Trophoblast cell (in vitro differentiated cells and primary cell): ENCODE data around the gene SULT1E1.

Source experiments
- DNase-seq, 2 donors: peaks; one replicate each; pipeline ENCODE4 v3.0.0-alpha.2; 2016
- H2AFZ ChIP-seq: 2 replicates; pipeline ENCODE4 v1.6.1; 2013; ENCODE audit warnings: low read length, moderate library complexity, mild to moderate bottlenecking; ENCODE audit not compliant: insufficient read depth, poor library complexity
- H2AK5ac ChIP-seq: 2 replicates; pipeline ENCODE4 v1.6.1; 2013; ENCODE audit warnings: mild to moderate bottlenecking, low read length
- H2BK120ac ChIP-seq: 2 replicates; pipeline ENCODE4 v1.6.1; 2013; ENCODE audit warnings: low read length, mild to moderate bottlenecking, moderate library complexity; ENCODE audit not compliant: insufficient read depth, poor library complexity
- H2BK12ac ChIP-seq: 2 replicates; pipeline ENCODE4 v1.6.1; 2013; ENCODE audit warnings: mild to moderate bottlenecking, low read length, moderate library complexity
- H2BK5ac ChIP-seq: 2 replicates; pipeline ENCODE4 v1.6.1; 2013; ENCODE audit warnings: low read length, low read depth, moderate library complexity, mild to moderate bottlenecking; ENCODE audit not compliant: poor library complexity
- H3K14ac ChIP-seq: 2 replicates; pipeline ENCODE4 v1.6.1; 2013; ENCODE audit warnings: mild to moderate bottlenecking, low read length
- H3K18ac ChIP-seq: 2 replicates; pipeline ENCODE4 v1.6.1; 2013; ENCODE audit warnings: mild to moderate bottlenecking, low read length
- H3K23ac ChIP-seq: 2 replicates; pipeline ENCODE4 v1.6.1; 2013; ENCODE audit warnings: low read length
- H3K27ac ChIP-seq: 2 replicates; pipeline ENCODE4 v1.5.1; 2013; ENCODE audit warnings: low read depth, mild to moderate bottlenecking, inconsistent platforms, low read length, moderate library complexity
- H3K27me3 ChIP-seq: 2 replicates; pipeline ENCODE4 v1.6.1; 2013; ENCODE audit warnings: inconsistent platforms, mild to moderate bottlenecking, low read length, moderate library complexity; ENCODE audit not compliant: insufficient read depth
- H3K36me3 ChIP-seq, 2 experiments: 1 replicate in 1 of 2; 2 replicates in 1 of 2; pipeline ENCODE4 v1.6.1; 2013; ENCODE audit warnings: low read length in 2 of 2, mild to moderate bottlenecking in 2 of 2, moderate library complexity in 1 of 2; ENCODE audit not compliant: insufficient read depth in 2 of 2, control insufficient read depth in 1 of 2
- H3K4ac ChIP-seq: 2 replicates; pipeline ENCODE4 v1.6.1; 2013; ENCODE audit warnings: low read depth, mild to moderate bottlenecking, low read length, moderate library complexity
- H3K4me1 ChIP-seq, 2 experiments: 1 replicate in 1 of 2; 2 replicates in 1 of 2; pipeline ENCODE4 v1.6.1; 2013; ENCODE audit warnings: low read length in 2 of 2, mild to moderate bottlenecking in 2 of 2, moderate library complexity in 1 of 2; ENCODE audit not compliant: insufficient read depth in 2 of 2, control insufficient read depth in 1 of 2
- H3K4me2 ChIP-seq: 2 replicates; pipeline ENCODE4 v1.6.1; 2013; ENCODE audit warnings: inconsistent platforms, mild to moderate bottlenecking, low read length, moderate library complexity
- H3K4me3 ChIP-seq: 2 replicates; pipeline ENCODE4 v1.5.1; 2013; ENCODE audit warnings: mild to moderate bottlenecking, low read depth, low read length, inconsistent platforms
- H3K79me1 ChIP-seq: one replicate; pipeline ENCODE4 v1.6.1; 2013; ENCODE audit warnings: low read length
- H3K79me2 ChIP-seq: 2 replicates; pipeline ENCODE4 v1.6.1; 2013; ENCODE audit warnings: low read length, mild to moderate bottlenecking; ENCODE audit not compliant: control insufficient read depth, insufficient read depth, poor library complexity
- H3K9ac ChIP-seq: 2 replicates; pipeline ENCODE4 v1.6.1; 2013; ENCODE audit warnings: mild to moderate bottlenecking, low read length
- H3K9me3 ChIP-seq: 2 replicates; pipeline ENCODE4 v1.6.1; 2013; ENCODE audit warnings: low read depth, mild to moderate bottlenecking, control low read depth, inconsistent platforms, low read length; ENCODE audit not compliant: insufficient read depth
- H4K12ac ChIP-seq: 2 replicates; pipeline ENCODE4 v1.6.1; 2013; ENCODE audit warnings: low read depth, mild to moderate bottlenecking, low read length, moderate library complexity
- H4K8ac ChIP-seq: 2 replicates; pipeline ENCODE4 v1.6.1; 2013; ENCODE audit warnings: low read depth, mild to moderate bottlenecking, low read length, moderate library complexity
- H4K91ac ChIP-seq: one replicate; pipeline ENCODE4 v1.6.1; 2013; ENCODE audit warnings: low read depth, mild to moderate bottlenecking, low read length, moderate library complexity
- WGBS: extraction: QIAGEN DNeasy Blood & Tissue Kit; methylation state at CpG from one replicate; pipeline ENCODE4 v1.1.7; 2013; ENCODE audit warnings: missing lambda C conversion rate; ENCODE audit not compliant: insufficient read length, insufficient coverage; ENCODE audit errors: extremely low coverage; 5-methylcytosine and 5-hydroxymethylcytosine counted together

The SULT1E1 gene

GRCh38 chr4:69894721-69895120 is 34.8 kb upstream of the SULT1E1 start:
- H3K4me1 ChIP-seq: no peaks in the 10 kb centered on the region
- no peak overlapping the region for H3K4ac ChIP-seq
- no peak overlapping the region for H4K91ac ChIP-seq
- no peaks in the 10 kb centered on the region for H3K9me3 ChIP-seq
- H2BK120ac ChIP-seq: no peak overlapping the region
- H3K4me3 ChIP-seq: no peak overlapping the region
- no peaks in the 10 kb centered on the region for H3K79me2 ChIP-seq
- no peak overlapping the region for H4K12ac ChIP-seq
- no peaks in the 10 kb centered on the region for H3K79me1 ChIP-seq
- H4K8ac ChIP-seq: no peak overlapping the region
- no peak overlapping the region for H2BK12ac ChIP-seq
- H3K18ac ChIP-seq: no peak overlapping the region
- H2BK5ac ChIP-seq: no peak overlapping the region
- H3K36me3 ChIP-seq: no peaks in the 10 kb centered on the region
- H3K23ac ChIP-seq: no peak overlapping the region
- DNase-seq: no peak
- H2AK5ac ChIP-seq: no peak overlapping the region
- no peak overlapping the region for H3K14ac ChIP-seq
- H3K27ac ChIP-seq: no peak overlapping the region
- no peak overlapping the region for H3K9ac ChIP-seq
- H2AFZ ChIP-seq: no peak overlapping the region
- H3K4me2 ChIP-seq: no peak overlapping the region
- WGBS: no CpG with 5 or more reads among the region's 3 CpGs
- H3K27me3 ChIP-seq: no peaks in the 10 kb centered on the region

DNA sequence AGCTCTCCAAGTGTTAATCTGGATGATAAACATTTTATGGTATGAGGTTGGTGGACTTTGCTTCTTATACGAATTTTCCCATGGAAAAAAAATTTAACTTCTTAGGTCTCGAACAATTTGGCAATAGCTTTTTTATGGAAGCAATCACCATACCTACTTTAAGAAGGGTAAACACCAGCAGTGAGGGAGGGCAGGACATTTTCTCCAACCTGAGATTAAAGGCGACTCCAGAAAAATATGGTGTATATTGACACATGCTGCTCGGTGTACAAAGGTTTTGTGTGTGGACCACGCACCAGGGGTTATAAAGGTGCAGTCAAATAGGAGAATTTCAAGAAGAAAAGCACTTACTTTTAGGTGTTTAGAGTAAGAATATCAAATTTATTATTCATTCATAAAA is 34.2 kb upstream of the SULT1E1 start:
- Histone ChIP-seq H3K14ac (no peak overlapping the region), H4K12ac (no peak overlapping the region), H2BK120ac (no peak overlapping the region), H3K79me2 (no peaks in the 10 kb centered on the region), H2BK5ac (no peak overlapping the region), H2AFZ (no peak overlapping the region), H3K4me1 (no peaks in the 10 kb centered on the region), H3K23ac (no peak overlapping the region), H3K9me3 (no peaks in the 10 kb centered on the region), H3K36me3 (no peaks in the 10 kb centered on the region), H2AK5ac (no peak overlapping the region), H3K4me3 (no peak overlapping the region), H3K79me1 (no peaks in the 10 kb centered on the region), H3K4ac (no peak overlapping the region), H4K91ac (no peak overlapping the region), H3K4me2 (no peak overlapping the region), H4K8ac (no peak overlapping the region), H2BK12ac (no peak overlapping the region), H3K18ac (no peak overlapping the region), H3K27ac (no peak overlapping the region), H3K9ac (no peak overlapping the region), H3K27me3 (no peaks in the 10 kb centered on the region)
- WGBS: no CpG with 5 or more reads among the region's 5 CpGs
- no peak for DNase-seq

DNA sequence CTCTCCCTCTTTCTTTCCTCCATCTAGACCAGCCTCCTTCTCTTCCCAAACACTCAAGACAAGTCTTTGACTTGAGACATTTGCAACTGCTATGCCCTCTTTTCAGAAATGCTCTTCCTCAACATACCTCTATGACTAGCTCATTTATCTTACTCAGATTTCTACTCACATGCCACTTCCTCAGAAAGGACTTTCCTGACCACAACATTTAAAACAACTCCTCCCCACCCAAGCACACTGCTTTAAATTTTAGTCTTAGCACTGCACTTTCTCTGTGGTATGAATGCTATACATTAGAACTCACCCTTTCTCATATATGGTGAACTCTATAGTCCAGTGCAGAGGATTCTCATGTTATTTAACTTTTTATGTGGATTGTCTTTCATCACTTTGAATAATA is 28.4 kb upstream of the SULT1E1 start:
- no peak overlapping the region for H2AK5ac ChIP-seq
- H3K9ac ChIP-seq: no peak overlapping the region
- peaks cover 3% of the 10 kb centered on the region for H3K9me3 ChIP-seq
- H2BK12ac ChIP-seq: no peak overlapping the region
- no peak overlapping the region for H4K91ac ChIP-seq
- no peaks in the 10 kb centered on the region for H3K79me1 ChIP-seq
- H3K4me3 ChIP-seq: no peak overlapping the region
- H2AFZ ChIP-seq: no peak overlapping the region
- no peaks in the 10 kb centered on the region for H3K4me1 ChIP-seq
- H3K27me3 ChIP-seq: no peaks in the 10 kb centered on the region
- no peak overlapping the region for H2BK5ac ChIP-seq
- H2BK120ac ChIP-seq: no peak overlapping the region
- no peaks in the 10 kb centered on the region for H3K36me3 ChIP-seq
- H4K8ac ChIP-seq: no peak overlapping the region
- DNase-seq: no peak
- H4K12ac ChIP-seq: no peak overlapping the region
- no peaks in the 10 kb centered on the region for H3K79me2 ChIP-seq
- no peak overlapping the region for H3K4me2 ChIP-seq
- H3K27ac ChIP-seq: no peak overlapping the region
- H3K18ac ChIP-seq: no peak overlapping the region
- H3K23ac ChIP-seq: no peak overlapping the region
- no peak overlapping the region for H3K4ac ChIP-seq
- H3K14ac ChIP-seq: no peak overlapping the region

DNA sequence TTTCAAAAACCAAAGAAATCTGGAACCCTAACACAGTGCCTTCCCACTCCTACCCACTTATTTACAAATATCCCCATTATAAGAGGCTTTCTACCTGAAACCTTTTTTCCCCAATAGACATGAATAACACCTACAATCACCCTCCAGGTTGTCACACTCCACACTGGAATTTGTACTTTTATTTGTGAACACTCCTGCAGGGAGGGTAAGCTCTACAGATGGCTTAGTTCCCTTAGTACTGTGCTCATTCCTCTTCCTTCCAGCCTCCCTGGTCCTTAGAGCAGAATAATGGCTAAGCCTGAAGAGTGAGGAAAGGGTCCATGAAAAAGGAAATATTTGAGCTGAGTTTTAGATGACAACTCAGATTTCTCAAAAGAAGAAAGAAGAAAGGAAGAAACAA is 22.2 kb upstream of the SULT1E1 start:
- H3K27me3 ChIP-seq: no peaks in the 10 kb centered on the region
- H3K18ac ChIP-seq: no peak overlapping the region
- H3K27ac ChIP-seq: no peak overlapping the region
- no peaks in the 10 kb centered on the region for H3K36me3 ChIP-seq
- H4K91ac ChIP-seq: no peak overlapping the region
- H3K79me1 ChIP-seq: no peaks in the 10 kb centered on the region
- no peak overlapping the region for H3K4me2 ChIP-seq
- no peaks in the 10 kb centered on the region for H3K79me2 ChIP-seq
- H3K23ac ChIP-seq: no peak overlapping the region
- no peak overlapping the region for H2AFZ ChIP-seq
- H3K14ac ChIP-seq: no peak overlapping the region
- H4K8ac ChIP-seq: no peak overlapping the region
- DNase-seq: no peak
- no peak overlapping the region for H2BK120ac ChIP-seq
- H3K4me1 ChIP-seq: no peaks in the 10 kb centered on the region
- no peak overlapping the region for H3K4me3 ChIP-seq
- H3K9ac ChIP-seq: no peak overlapping the region
- H3K4ac ChIP-seq: no peak overlapping the region
- no peak overlapping the region for H2BK12ac ChIP-seq
- no peak overlapping the region for H4K12ac ChIP-seq
- no peak overlapping the region for H2AK5ac ChIP-seq
- no peak overlapping the region for H2BK5ac ChIP-seq
- H3K9me3 ChIP-seq: peaks cover 5% of the 10 kb centered on the region
